ENCODE measurements around the gene ZSCAN26.

Gene ZSCAN26

GRCh38 chr6:28323813-28324424, 57.0 kb downstream of the ZSCAN26 start:
- DNase-seq = no peak

- no peak for DNase-seq
These were observed 59.5 kb downstream of the ZSCAN26 start for GRCh38 chr6:28326371-28326948.
